Fibroblast of skin of left quadriceps (primary cell): Measurements from ENCODE around the gene PARP4.
A peak's percentile ranks its signal among the peaks of the same experiment; 100 is the strongest.
"Not testable (repeated sequence)": the region's sequence is repeated elsewhere in the genome, so short reads cannot be mapped to it uniquely, and the experiment has no call there.

Source experiments
- DNase-seq, 2 experiments: peaks; one replicate each; pipeline ENCODE4 v3.0.0-alpha.2; 2013; ENCODE audit warnings: low read depth in 2 of 2

PARP4 gene

GRCh38 chr13:24512197-24512907, at the start of gene PARP4:
PARP4 (minus strand) TSS chr13:24512778; CDS start chr13:24503776, 9,002 bp downstream.
- DNase-seq: peak; percentile 39

DNA sequence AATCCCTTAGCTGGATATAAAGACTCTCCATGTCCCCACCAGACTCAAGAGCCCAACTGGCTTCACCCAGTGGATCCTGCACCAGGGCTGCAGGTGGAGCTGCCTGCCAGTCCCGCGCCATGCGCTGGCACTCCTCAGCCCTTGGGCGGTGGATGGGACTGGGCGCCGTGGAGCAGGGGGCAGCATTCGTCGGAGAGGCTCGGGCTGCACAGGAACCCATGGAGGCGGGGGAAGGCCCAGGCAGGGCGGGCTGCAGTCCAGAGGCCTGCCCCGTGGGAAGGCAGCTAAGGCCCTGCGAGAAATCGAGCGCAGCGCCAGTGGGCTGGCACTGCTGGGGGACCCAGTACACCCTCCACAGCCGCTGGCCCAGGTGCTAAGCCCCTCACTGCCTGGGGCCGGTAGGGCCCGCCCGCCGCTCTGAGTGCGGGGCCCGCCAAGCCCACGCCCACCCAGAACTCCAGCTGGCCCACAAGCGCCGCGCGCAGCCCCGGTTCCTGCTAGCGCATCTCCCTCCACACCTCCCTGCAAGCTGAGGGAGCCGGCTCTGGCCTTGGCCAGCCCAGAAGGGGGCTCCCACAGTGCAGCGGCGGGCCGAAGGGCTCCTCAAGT, 48.1 kb upstream of the PARP4 start:
- DNase-seq: not testable (repeated sequence)

GRCh38 chr13:24559431-24560218, 47.0 kb upstream of the PARP4 start:
- DNase-seq: not testable (repeated sequence)

DNA sequence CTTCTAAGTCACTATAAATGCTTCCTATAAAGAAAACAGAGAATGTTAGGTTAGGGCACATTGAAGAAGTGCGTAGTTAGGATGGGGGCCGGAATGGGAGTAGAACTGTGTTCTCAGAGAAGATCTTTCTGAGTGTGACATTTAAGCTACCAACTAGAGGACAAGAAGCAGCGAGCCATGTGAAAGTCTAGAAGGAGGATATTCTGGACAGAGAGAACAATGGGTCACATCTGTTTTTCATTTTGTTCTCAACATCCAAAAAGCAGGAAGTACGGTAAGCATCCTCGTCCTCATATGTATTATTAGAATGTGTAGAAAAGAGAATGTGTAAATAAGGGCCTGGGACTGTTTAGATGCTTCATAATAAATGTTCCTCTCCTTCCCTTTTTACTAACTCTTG, 44.5 kb upstream of the PARP4 start:
- DNase-seq: no peak

- DNase-seq: not testable (repeated sequence)
Observed at GRCh38 chr13:24553892-24554291, 41.3 kb upstream of the PARP4 start.

DNA sequence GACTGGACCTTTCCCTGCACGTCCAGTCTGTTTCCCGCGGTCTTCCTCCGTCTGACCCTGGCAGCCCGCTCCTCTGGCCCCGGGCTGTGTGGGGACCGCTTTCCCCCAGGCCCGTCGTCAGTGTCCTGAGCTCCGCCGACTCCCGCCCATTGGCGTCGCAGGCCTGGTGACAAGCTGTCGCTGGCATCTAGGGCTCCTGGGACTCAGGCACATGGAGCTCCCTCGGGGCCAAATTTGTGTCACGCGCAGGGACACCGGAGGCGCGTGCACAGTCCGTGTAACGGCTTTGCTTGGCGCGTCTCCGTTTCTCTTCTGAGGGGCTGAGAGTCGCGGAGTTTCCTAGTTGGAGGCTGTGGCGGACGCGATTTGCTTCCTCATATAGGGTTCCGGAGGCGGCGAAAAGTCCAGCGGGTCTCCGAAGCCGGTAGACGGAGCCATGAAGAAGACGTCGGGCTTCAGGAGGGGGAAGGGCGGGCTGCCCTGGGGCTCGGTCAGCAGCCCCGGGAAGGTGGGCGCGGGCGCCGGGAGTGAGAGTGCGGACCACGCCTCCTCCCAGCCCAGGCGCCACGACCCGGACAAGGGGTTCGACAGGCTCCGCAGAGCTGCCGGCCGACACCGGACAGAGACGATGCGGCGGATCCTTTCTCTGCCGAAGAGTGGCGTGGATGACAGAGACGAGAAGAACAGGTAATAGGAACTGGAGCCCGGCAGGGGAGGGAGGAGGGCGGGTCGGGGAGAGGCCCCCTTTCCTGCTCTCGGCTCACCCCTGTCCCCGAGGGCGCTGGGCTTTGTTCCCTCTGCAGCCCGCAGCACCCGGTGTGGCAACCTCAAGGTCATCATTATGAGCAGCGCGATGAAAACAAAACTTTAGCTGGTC, 29.1 kb upstream of the PARP4 start:
- DNase-seq: not testable (repeated sequence)

- DNase-seq: no peak
Observed at GRCh38 chr13:24541127-24541475, 28.5 kb upstream of the PARP4 start.

- no peak for DNase-seq
Observed at GRCh38 chr13:24540236-24541126, 27.9 kb upstream of the PARP4 start.

DNA sequence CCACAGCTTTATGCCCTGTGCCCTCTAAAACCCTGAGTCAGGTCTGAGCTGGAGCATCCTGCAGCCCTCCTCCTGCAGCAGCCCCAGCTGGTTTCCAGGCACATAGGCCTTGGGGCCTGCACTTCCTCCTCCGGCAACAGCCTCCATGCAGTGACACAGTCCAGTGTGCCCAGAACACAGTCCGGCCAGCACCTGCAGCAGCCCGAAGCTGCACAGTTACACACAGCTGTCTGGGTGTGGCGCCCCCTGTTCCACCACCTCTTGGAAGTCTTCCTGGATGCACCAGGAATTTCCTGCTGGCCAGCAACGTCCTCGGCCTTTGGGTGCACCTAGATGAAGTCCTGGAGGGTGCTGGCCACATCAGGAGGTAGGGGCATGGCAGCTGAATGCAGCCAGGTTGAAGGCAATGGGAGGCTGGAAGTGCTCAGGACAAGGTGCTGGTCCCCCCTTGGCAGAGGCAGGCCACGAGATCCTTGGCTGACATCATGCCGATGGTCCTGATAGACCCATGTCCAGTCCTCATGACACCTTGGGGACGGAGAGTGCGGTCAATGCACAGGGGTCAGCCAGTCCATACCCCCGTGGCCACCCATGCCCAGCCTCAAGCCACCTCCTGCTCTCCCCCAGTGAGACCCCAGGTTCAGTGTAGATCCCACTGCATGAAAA, 27.1 kb upstream of the PARP4 start:
- no peak for DNase-seq

DNA sequence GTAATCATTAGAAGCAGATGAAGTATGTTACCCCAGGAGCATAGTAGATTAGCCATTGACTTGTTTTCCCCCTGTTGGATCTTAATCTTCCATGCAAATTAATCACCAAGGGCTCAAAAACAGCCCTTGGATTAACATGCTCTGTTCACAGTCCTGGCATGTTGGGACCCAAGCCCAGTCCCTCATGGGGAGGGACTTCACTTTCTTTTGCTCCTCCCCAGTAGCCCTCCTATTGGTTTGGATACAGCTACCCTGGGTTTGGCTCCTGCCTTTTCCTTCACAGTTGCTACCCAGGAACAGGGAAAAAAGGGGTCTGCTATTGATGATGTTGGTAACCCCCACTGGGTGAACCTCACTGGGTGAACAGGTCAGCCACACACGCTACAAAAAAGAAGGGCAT, 16.9 kb upstream of the PARP4 start:
- no peak for DNase-seq

- no peak for DNase-seq
Observed at GRCh38 chr13:24528816-24529398, 16.3 kb upstream of the PARP4 start.

DNA sequence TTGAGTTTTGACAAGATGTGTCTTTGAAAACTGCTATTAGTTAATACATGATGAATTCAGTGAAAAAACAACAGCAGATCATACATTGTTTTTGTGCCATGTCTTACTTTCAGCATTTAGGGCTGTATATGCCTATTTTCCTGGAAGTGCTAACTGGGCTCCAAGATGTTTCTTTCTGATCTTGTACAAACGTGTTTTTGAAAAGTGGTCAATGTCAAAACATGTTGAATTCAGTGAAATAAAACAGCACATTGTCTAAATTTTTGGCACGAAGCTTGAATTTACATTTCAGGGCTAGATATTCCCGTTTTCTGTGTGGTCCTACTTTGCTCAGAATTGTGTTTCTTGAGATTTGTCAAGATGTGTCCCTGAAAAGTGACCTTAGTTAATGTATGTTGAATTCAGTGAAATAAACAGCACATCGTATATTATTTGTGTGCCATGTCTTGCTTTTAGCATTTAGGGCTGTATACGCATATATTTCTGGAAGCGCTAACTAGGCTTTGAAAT, 14.7 kb upstream of the PARP4 start:
- DNase-seq: no peak

GRCh38 chr13:24520733-24521132, 8.2 kb upstream of the PARP4 start:
- DNase-seq: no peak

DNA sequence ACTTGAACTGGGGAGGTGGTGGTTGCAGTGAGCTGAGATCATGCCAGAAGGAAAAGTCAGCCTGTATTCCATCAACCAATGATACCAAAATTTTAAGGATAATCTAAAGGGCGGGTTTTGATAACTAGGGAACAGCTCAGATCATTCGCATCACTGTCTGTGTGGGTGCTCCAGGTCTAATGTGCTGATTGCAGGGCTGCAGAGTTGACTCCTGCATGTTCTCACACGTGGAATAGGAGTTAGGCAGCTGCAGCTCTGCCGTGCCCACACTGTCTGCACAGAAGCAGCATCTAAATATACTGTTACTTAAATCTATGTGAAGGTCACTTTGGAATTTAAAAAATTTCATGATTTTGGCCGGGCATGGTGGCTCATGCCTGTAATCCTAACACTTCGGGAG, 4.3 kb upstream of the PARP4 start:
- DNase-seq: no peak

DNA sequence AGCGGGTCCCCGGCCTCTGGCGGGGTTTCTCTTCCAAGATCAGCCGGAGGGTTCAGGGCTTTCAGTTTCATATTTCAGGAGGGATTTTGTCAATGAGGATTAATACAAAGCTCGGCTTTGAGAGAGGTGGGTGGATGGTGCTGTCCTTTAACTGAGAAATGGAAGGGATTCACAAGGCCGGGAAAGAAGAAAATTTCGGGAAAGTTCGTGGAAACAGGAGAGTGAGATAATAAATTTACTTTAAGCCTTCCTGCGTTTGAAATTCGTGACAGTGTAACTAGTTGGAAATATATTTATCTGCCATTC, 283 bp upstream of the PARP4 start:
- DNase-seq: no peak

- no peak for DNase-seq
Observed at GRCh38 chr13:24511816-24512196, 772 bp downstream of the PARP4 start.

GRCh38 chr13:24511019-24511815, 1.4 kb downstream of the PARP4 start:
- DNase-seq: peak; percentile 59 to 61

- DNase-seq: no peak
Observed at GRCh38 chr13:24506698-24507335, 5.8 kb downstream of the PARP4 start.

- DNase-seq: not testable (repeated sequence)
Observed at GRCh38 chr13:24506283-24506682, 6.3 kb downstream of the PARP4 start.
